GM19240 (cell line): ENCODE results near the gene PLA2G12B.

Experiments
- DNase-seq: peaks from one replicate; pipeline ENCODE4 v3.0.0; 2011; ENCODE audit warnings: low spot score; ENCODE audit not compliant: insufficient read length

PLA2G12B gene

GRCh38 chr10:72890086-72890485, 64.5 kb downstream of the PLA2G12B start:
- DNase-seq = no peak

GRCh38 chr10:72889391-72889831, 65.2 kb downstream of the PLA2G12B start:
- no peak for DNase-seq

- DNase-seq = no peak
Observed at GRCh38 chr10:72888151-72888638, 66.4 kb downstream of the PLA2G12B start.

GRCh38 chr10:72887043-72887442, 67.6 kb downstream of the PLA2G12B start:
- no peak for DNase-seq

DNA sequence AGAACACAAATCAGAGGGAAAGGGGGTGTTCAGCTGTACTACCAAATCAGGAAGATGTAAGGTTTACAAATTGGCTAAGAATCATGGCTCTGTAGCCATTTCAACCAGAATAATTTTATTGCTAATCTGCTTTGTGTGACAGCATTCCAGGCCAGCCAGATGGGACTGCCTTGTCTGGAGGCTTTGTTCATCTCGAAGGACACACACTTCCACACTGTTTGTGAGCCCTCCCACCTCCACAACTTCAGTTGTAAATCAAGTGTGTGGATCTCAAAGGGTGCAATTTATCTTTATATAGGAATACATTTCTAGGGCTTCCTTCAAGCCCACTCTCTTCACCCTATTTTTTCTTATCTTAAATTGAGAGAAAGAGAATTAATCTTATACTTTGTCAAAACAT, 68.0 kb downstream of the PLA2G12B start:
- no peak for DNase-seq

DNA sequence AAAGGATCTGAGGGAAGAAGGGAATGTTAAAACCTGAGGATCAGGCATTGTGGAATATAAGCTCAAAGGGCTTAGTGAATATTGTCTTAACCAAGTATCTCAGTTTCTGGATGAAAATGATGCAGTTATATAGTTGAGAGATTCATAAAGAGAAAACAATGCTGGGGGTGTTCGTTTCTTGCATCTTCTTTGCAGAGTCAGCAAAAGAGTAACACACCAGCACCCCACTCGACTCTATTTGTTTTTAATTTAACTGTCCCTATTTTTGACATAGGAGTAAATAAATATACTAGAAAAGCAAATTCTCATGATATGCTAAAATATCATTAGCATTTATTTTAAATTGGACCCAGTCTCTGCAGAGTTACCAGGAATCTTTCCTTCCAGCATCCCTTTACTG, 68.7 kb downstream of the PLA2G12B start:
- no peak for DNase-seq
